SH-SY5Y (cell line): ENCODE data around the gene CMSS1.

Experiments used
- GATA2 ChIP-seq: IDR thresholded peaks from 2 replicates; pipeline ENCODE4 v1.6.1; 2011; ENCODE audit warnings: mild to moderate bottlenecking, low read depth, low read length
- GATA3 ChIP-seq: IDR thresholded peaks from 2 replicates; pipeline ENCODE4 v1.6.1; 2011; ENCODE audit warnings: low read depth, mild to moderate bottlenecking, low read length, moderate library complexity

The CMSS1 gene

DNA sequence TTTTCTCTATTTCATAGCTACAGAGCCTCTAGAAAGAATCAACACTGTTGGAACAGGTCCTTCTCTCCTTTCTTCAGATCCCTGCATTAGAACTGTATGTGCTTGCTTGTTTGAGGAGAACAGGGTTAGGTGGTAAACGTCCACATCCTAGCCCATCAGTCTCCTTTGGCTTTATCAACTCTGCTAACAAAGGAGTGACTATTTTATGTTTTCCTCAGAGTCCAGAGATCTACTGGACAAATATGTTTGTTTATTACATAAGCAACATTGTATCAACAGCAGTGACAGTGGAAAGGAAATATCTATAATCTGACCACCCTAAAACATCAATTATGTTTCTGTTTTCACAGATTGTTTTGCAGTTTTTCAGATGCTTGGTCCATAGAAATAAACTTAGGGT lies 39.6 kb downstream of the CMSS1 start:
- TF ChIP-seq GATA3 (no peak), GATA2 (no peak)

DNA sequence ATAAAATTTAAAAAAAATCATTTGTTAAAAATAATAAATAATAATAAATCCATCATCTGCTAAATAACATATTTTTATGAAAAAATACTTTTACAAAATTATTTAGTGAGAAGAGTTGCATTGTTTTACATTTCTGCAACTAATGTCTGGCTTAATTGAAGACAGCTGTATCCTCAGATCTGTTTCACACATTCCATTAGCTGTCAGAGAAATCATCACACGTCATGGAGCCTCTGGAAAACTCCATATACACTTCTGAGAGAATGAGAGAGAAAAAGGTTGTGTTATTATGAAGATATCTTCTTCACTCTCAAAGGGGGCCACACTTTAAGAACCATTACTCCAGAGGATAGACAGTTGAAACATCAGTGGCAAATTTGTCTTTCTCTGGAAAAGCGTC lies 40.8 kb downstream of the CMSS1 start:
- TF ChIP-seq GATA3 (no peak), GATA2 (no peak)

DNA sequence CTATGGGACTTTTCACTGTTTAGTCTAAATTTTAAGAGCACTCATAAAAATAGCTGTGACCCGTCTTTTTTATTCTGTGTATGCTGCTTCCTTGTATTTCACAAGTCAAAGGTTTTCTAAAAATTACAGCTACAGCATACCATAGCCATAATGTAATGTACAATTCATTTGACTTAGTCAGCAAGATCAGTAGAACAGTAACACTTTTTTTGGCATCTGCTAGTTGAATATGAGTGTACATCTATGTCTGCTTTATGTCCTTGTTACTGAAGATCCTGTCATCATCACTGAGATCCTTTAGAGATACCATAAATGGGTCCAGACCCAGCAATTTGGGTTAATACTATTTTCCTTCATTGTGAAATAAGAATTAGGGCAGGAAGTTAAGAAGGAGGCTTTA lies 42.2 kb downstream of the CMSS1 start:
- TF ChIP-seq GATA2 (peak; percentile 48; the same call in 1 of the 2 replicates), GATA3 (peak; percentile 80)

DNA sequence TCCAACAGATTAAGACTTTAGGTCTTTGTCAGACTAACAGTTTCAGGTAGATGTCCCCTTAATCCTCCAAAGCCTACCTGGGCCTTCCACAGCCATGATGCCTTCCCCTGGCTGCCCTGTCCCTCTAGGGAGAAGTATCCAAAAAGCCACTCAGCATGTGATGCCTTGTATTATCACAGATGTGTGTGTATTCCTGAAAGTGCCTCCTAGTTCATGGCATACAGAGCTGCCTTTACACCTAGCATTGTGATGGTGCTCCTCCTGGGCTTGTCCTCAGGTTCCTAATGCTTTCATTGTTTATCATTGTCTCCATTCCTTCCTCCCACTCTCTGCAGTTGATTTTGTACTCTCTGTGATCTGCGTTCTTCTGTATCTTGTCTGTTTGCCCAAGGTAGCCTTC lies 43.6 kb downstream of the CMSS1 start:
- TF ChIP-seq GATA3 (no peak), GATA2 (no peak)

DNA sequence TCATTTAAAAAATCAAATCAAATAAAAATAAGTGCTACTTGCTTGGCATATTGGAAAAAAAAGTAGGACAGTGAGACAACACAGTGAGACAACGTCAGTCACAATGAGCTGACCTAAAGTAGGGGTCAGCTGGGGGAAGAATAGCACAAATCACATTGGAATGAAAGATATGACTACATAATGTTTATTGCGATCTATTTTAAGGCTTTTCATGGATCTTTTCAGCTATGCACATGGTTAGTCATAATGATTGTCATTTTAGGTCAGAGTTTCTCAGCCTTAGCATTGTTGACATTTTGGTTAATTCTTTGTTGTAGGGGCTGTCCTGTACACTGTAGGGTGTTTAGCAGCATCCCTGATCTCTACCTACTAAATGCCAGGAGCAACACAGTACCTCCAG lies 44.5 kb downstream of the CMSS1 start:
- TF ChIP-seq GATA2 (no peak), GATA3 (no peak)

DNA sequence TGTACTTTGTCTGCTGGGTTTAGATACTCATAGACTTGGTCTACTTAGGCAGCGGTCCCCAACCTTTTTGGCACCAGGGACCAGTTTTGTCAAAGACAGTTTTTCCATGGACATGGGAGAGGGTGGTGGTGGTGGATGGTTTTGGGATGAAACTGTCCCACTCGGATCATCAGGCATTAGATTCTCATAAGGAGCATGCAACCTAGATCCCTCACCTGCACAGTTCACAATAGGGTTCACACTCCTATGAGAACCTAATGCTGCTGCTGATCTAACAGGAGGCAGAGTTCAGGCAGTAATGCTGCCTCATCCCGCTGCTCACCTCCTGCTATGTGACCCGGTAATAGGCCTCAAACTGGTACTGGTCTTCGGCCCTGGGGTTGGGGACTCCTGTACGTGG lies 45.3 kb downstream of the CMSS1 start:
- no peak for TF ChIP-seq GATA3
- TF ChIP-seq GATA2: no peak

DNA sequence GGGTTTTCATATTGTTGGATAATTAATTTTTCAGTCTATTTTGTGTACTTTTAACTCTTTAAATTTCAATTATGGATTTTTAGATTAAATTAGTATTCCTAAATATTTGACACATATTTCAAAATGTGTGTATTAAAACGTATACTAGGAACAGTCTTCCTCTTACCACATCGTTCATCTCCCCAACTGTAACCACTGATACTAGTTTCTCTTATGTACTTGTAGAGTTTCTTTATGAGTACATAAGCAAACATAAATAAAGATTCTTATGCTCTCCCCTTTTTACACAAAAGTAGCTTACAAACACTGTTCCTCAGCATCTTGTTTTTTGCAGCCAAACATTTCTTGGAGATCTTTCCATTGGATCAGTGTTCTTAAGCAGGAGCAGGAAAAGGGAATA lies 45.9 kb downstream of the CMSS1 start:
- TF ChIP-seq GATA2 (no peak), GATA3 (no peak)

DNA sequence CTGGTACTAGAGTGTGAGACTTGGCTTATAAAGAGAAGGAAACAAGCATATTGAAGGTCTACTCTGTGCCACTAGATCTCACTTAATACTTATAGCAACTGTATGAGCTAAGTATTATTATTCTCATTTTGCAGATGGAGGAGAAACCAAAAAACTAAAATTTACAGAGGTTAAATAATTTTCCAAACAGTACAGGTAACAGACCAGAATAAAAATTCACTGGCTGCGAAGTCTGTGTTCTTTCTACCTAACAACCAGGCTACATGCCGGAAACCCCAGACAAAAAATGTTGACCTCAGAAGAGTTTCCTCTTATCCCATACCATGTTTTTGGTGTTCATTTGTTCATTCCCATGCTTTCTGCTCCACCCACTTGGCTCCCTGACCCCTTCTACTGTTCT lies 46.6 kb downstream of the CMSS1 start:
- TF ChIP-seq GATA2: no peak
- no peak for TF ChIP-seq GATA3

DNA sequence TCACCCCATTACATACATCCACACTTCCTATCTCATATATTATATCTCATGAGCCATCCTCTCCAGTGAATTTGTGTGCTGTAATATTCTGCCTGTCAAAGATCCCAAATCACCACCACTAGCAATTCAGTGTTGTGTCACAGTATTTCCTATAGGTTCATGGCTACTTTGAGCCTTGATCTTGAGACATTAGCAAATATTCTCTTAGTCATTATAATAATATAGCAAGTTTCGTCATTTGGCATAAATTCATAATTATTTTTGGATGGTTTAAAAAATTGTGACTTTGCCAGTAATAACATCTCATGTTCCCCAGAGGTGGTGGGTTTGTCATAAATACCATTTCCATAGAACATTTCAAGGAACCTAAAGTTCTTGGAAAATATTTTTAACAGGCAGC lies 47.7 kb downstream of the CMSS1 start:
- TF ChIP-seq GATA3 (no peak), GATA2 (no peak)

DNA sequence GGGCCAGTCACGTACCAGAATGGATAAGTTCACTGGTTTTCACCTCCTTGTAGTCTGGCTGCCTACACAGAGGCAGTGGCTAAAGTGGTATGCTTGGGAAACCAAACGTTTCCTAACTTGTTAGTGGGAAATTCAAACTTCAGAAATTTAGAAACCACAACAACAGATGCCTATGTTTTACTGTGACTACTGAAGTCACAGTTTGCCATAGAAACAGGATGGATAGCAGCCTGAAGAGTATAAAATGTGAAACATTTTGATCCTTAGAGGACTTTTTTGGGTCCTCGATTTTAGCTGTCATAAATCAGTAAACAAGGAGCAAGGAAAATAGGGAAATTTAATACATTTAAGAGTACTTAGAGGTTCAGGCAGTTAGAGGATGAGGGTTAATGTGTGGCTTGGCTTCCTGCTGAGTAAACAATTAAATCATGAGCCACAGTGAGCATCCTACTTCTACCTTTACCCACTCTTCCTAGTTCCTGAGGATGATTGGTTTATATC lies 48.6 kb downstream of the CMSS1 start:
- no peak for TF ChIP-seq GATA3
- no peak for TF ChIP-seq GATA2

DNA sequence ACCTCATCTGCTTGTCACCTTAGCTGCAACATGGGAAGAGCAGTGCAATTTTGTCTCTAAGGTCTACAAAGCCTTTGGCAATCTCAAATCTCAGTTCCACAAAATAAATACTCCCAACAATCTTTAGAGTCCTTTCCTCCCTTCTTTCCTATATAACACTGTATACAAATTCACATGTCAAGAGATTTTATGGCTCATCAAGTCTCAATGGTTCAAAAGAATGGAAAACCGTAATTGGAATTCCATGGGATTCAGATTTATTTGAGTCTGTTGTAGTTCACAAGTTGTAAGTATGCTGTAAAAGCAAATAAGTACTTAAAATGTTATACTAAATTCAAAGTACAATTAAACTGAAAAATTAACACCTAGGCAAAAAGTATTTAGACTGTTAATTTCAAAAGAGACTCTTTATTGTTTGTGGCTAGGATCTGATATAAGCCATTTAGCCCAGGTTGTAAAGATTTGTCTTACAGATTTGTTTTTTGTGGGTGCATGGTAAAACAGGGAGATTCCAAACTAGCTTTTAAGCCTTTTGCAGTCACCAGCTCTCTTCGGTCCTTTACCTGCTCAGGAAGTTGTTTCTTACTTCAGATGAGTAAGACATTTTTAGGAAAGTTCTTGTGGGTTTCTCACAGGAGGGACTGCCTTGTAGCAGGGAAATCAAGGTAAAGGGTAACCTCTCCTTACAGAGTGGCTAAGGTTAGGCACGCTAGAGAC lies 50.1 kb downstream of the CMSS1 start:
- TF ChIP-seq GATA3: no peak
- no peak for TF ChIP-seq GATA2

DNA sequence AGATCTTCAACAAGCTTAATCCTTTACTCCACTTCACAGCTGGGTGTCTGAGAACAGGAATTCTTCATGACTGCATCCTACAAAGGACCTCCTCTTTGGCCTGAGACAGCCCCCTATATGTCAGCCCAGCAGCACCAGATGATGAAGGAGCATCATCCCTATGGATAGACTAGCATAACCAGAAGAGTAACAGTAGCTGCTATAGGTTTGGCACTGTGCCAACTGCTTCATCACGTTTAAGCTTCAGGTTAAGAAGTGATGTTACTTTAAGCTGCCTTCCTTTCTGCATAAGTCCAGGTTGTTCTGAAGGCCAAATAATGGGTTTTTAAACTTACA lies 50.6 kb downstream of the CMSS1 start:
- no peak for TF ChIP-seq GATA3
- no peak for TF ChIP-seq GATA2

DNA sequence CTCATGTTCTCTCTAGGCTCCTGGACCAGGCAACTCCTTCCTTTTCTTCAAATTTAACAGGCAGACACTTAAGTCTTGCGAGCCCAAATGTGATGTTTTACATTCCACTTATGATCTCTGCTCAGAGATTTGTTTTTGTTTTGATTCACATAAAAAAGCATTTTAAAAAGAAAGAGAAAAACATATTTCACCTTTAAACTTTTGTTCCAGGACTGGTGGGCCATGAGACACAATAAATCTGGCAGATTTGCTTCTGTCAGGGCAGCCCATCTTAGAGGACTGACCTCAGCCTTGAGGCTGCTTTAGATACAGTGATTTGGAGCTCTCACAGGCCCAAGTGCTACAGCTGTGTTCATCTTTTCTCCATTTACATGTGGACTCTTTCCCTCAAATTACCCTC lies 52.0 kb downstream of the CMSS1 start:
- TF ChIP-seq GATA2: no peak
- no peak for TF ChIP-seq GATA3

DNA sequence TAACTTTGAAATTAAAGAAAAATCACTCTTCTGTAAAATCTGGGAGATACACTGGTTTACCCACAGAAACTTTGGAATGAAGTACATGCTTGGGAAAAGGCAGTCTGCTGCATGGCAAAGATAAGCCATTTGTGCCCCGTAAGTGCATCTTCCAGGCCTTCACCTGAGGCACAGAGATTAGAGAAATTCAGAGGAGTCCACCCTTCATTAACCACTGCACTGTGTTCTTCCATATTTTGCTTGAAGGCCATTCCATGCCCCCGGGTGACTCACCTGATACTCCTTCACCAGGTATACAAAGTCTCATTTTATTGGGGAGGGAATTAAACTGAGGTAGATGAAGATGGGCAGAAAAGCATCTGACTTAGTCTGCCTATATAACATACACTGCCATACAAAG lies 53.0 kb downstream of the CMSS1 start:
- TF ChIP-seq GATA3 (no peak), GATA2 (no peak)

DNA sequence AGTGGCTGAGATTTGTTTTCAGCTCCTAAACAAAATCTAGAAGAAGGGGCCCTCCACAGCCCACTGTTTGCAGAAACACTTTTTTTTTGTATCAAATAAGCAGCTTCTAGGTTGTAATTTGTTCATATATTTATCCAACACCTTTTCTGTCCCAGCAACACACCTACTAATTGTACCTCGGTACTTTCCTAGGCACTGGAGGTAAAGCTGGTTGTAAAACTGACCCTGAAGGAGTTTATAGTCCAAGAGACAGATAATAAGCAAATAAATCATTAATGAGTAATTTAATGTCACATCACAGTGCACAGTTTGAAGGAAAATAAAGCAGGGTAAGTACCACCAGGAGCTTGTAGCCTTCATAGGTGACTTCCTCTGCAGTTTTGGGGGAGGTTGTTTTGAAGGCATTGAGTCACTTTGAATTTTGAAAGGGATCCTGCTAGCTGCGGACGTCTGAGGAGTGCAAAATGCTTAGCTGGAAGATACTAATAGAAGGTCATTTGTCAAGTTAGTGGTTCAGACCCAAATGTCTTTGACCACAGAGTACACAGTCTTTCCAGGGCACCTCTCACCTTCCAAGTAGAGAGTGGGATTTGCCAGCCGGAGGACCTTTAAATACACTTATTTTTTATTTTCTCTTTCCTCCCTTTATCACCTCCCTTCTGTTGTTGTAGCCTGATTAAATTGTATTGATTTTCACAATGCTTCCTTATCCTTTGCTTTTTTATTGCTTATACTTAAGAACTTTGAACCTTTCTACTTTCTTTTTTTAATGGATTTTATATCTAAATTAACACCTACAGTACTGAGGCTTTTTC lies 53.8 kb downstream of the CMSS1 start:
- TF ChIP-seq GATA3: no peak
